ENCODE data around the gene ITGAV.

The ITGAV gene

DNA sequence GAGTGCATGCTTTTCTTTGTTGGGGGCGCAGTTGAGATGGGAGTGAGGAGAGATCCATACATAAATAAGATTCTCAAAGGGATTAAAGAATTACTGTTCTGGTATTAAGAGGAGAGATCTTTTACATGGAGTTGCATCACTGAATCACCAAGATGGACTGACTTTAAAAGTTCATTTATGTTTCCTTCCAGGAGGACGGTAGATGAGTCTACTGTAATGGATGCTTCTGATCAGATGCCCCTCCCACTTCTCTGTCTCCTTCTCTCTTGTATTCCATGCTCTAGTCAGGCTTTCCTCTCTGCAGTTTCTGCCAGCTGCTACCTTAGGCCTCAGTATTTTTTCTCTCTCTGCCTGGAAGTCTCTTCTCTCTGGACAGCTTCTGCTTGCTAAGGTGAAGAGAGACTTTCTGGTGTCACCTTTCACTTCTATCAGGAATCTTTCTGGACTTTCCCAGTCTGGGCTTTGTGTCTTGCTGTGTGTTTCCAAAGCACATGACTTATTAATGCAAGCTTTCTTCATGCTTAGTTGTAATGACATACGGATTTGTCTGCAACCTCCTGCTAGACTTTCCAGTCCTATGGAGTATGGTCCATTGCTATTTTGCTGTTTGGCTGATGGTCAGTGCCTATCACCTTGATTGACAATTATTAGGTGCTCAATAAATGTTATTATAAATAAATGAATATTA, 127.6 kb downstream of the ITGAV start:
- no peak for DNase-seq (ENCODE audit: low read depth in 3 of 3)

DNA sequence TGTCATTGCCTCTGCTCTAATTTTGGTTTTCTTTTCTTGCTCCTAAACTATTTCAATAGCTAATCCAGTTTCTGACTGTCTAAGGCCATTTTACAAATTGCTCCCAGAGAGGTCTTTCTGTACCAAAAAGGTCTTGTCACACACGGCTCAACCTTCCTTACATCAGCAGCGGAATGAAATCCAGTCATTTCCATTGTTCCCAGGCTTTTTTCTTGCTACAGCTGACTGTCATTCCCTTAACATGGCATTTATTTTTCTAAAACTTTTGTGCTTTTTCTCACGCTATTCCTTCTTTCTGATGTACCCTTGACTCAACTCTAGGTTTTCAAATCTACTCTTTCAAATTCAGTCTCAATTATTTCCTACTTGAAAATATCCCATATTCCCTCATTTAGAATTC, 128.3 kb downstream of the ITGAV start:
- DNase-seq (ENCODE audit: low read depth in 3 of 3) = no peak

DNA sequence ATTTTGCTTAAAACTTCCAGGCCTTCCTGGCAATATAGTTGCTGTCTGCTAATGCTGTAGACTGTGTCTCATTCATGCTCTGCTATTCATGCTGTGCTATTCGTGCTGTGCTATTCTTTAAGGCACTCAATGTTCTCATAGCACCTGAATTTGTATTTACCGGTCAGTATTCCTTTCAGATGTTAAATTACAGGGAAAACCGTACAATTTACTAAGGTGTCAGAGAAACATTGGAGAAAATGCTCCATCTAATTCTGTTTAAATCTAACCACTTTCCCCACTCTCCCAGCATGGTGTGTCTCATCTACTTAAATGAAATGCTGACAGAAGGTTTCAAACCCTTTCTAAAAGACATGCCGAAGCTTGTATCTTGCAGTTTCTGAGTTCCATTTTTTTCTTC, 129.0 kb downstream of the ITGAV start:
- DNase-seq (ENCODE audit: low read depth in 3 of 3) = no peak

DNA sequence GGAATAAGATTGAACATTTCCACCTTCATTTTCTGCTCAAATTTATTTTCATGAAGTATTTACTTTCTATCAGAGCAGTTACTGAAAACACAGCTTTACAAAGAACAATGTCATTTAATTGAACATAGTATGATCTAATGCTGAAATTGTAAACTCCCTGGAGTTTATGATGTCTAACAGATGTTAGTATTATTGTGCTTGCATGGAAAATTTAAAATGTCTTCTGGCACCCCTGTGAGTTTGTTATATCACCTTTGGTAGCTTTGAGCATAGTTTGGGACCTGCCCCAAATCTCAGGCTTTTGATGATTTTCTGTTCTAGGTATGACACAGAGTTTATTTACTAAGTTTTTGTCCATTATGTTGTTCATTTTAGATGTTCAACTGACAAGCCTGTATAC, 132.1 kb downstream of the ITGAV start:
- DNase-seq (ENCODE audit: low read depth in 3 of 3) = no peak

DNA sequence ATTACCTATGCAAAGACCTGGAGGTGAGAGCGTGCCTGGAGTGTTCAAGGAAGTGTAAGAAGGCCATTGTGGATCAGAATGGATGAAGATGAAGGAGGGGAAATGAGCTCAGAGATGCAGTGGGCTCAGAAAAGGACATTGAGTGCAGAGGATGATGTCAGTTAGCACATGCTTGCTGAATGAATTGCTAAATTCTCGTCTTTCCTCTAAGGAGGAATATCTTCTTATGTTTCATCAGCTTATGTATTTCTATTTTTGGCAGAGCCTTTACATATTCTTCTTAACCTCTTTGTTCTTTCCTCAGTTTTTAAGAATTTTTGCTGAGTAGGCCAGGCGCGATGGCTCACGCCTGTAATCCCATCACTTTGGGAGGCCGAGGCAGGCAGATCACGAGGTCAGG, 134.9 kb downstream of the ITGAV start:
- DNase-seq (ENCODE audit: low read depth in 3 of 3) = no peak

DNA sequence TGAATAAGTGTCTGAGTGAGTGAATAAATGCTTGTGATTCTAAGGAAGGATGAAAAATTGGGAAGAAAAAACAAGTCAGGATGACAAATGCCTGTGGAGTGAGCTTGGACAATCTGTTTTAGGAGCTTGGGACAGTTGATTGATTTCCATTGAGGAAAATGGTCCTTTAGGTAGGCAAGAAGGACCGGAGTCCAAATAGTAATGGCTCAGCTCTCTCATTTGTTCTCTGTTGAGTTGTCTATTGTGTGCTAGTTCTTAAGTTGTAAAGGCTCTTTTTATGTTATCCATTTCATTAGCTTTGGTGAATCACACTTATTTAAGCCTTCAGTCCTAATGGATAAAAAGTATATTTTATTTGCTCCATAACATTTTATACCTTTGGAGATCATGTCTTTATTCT, 135.9 kb downstream of the ITGAV start:
- DNase-seq (ENCODE audit: low read depth in 3 of 3) = no peak

DNA sequence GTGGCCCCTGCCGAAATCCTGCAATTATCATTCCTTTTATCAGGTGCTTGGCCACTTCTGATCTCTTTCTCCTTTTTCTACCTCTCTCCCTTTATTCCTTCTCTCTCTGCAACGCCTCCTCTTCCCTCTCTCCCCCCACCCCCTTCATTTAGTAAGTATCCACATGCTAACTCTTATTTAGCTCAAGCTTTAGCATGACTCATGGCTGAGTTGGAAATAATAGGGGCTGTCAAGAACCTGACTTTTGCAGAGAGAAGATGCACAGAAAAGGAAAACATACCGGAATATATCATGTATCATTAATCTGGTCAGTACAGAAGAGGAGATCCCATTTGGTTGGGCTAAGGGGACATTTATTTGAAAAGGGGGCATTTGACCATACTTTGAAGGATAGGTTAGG, 137.1 kb downstream of the ITGAV start:
- no peak for DNase-seq (ENCODE audit: low read depth in 3 of 3)

DNA sequence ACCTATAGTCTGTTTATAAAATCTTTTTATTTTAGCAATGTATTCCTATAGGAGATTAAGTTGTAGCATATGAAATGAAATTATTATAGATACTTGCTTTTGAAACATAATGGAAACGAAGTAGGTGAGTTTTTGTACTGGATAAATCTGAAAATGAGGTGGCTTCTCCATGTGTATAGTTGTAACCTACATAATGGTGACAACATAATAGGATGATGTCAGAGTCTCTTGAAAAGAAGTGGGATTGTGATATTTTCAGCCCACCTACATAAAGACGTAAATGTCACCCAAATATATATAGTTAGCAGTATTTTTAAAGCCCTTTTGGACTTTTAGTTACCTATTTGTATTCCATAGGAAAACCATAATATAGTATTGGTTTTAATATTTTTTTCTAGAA, 138.8 kb downstream of the ITGAV start:
- DNase-seq (ENCODE audit: low read depth in 3 of 3) = no peak
